GM23248 (cell line): ENCODE results near the gene GFM2. TPM values are rescaled to one million over a fixed set of nuclear protein-coding genes. Genes with fewer than 3 reads are reported as not detected.
"Not testable (repeated sequence)": the region's sequence is repeated elsewhere in the genome, so short reads cannot be mapped to it uniquely, and the experiment has no call there.

Experiments used
- DNase-seq: peaks from one replicate; pipeline ENCODE4 v3.0.0-alpha.2; 2015
- H2AFZ ChIP-seq: fragments of 200-600 bp; sonication (generic); 2 replicates; pipeline ENCODE4 v1.6.1; 2016; ENCODE audit warnings: antibody characterized with exemption
- H3F3A ChIP-seq: fragments of 200-600 bp; sonication (generic); 2 replicates; pipeline ENCODE4 v1.6.1; 2016; ENCODE audit warnings: mild to moderate bottlenecking, antibody characterized with exemption, mixed run types; ENCODE audit not compliant: insufficient read depth
- H3K27ac ChIP-seq: fragments of 200-600 bp; sonication (generic); 2 replicates; pipeline ENCODE4 v1.5.1; 2016; ENCODE audit warnings: mild to moderate bottlenecking
- H3K27me3 ChIP-seq: fragments of 200-600 bp; sonication (generic); replicated peaks from 2 replicates; pipeline ENCODE4 v1.6.1; 2016; ENCODE audit warnings: mild to moderate bottlenecking; ENCODE audit not compliant: insufficient read depth
- H3K36me3 ChIP-seq: fragments of 200-600 bp; sonication (generic); 2 replicates; pipeline ENCODE4 v1.6.1; 2016; ENCODE audit warnings: low read depth, mild to moderate bottlenecking
- H3K4me1 ChIP-seq: fragments of 200-600 bp; sonication (generic); 2 replicates; pipeline ENCODE4 v1.6.1; 2016; ENCODE audit warnings: mild to moderate bottlenecking; ENCODE audit not compliant: insufficient read depth
- H3K4me2 ChIP-seq: fragments of 200-600 bp; sonication (generic); one replicate; pipeline ENCODE4 v1.6.1; 2016; ENCODE audit warnings: mild to moderate bottlenecking; ENCODE audit not compliant: unreplicated experiment
- H3K4me3 ChIP-seq: fragments of 200-600 bp; sonication (generic); 2 replicates; pipeline ENCODE4 v1.5.1; 2016; ENCODE audit warnings: mild to moderate bottlenecking
- H3K79me2 ChIP-seq: fragments of 200-600 bp; sonication (generic); 2 replicates; pipeline ENCODE4 v1.6.1; 2016; ENCODE audit warnings: mild to moderate bottlenecking; ENCODE audit not compliant: insufficient read depth
- H3K9ac ChIP-seq: fragments of 200-600 bp; sonication (generic); 2 replicates; pipeline ENCODE4 v1.6.1; 2016; ENCODE audit warnings: mild to moderate bottlenecking
- H3K9me2 ChIP-seq: fragments of 200-600 bp; sonication (generic); 2 replicates; pipeline ENCODE4 v1.6.1; 2016; ENCODE audit warnings: mixed run types, mild to moderate bottlenecking, moderate library complexity; ENCODE audit not compliant: insufficient read depth
- H3K9me3 ChIP-seq: fragments of 200-600 bp; sonication (generic); one replicate; pipeline ENCODE4 v1.6.1; 2017; ENCODE audit warnings: low read depth
- H4K20me1 ChIP-seq: fragments of 200-600 bp; sonication (generic); 2 replicates; pipeline ENCODE4 v1.6.0; 2016; ENCODE audit not compliant: insufficient read depth
- EZH2 ChIP-seq: fragments of 200-600 bp; sonication (generic); IDR thresholded peaks from 2 replicates; pipeline ENCODE4 v1.6.1; 2018; ENCODE audit warnings: antibody characterized with exemption, mild to moderate bottlenecking; ENCODE audit not compliant: insufficient read depth, poor library complexity, severe bottlenecking
- EZH2phosphoT487 ChIP-seq: fragments of 200-600 bp; sonication (generic); IDR thresholded peaks from 2 replicates; pipeline ENCODE4 v1.6.1; 2018; ENCODE audit warnings: antibody characterized with exemption, moderate library complexity, mild to moderate bottlenecking, low read depth; ENCODE audit not compliant: insufficient read depth
- WGBS, 2 experiments: methylation state at CpG; one replicate each; pipeline ENCODE4 v1.1.6; 2015 to 2017; ENCODE audit warnings: low lambda C conversion rate in 2 of 2, low coverage in 1 of 2; ENCODE audit errors: missing lambda C conversion rate in 2 of 2; 5-methylcytosine and 5-hydroxymethylcytosine counted together
- in situ Hi-C: fragments of 300-500 bp; cut with MboI; formaldehyde crosslinking; loops from 2 replicates; pipeline ENCODE4 v1.15.0; 2020
- polyA plus RNA-seq: library from polyadenylated mRNA; unstranded; fragments of >200 nt; fragmentation: Nextera tagmentation; extraction: Ambion mirVana; gene quantifications from 2 replicates; pipeline ENCODE4 v1.2.1, GENCODE V29; 2016
- total RNA-seq: library from RNA; depleted of rRNA; stranded (reverse); fragments of >200 nt; shearing (Covaris generic); gene quantifications from 2 replicates; pipeline ENCODE4 v1.2.3, GENCODE V29; 2014

GFM2 gene
- total and polyA plus RNA-seq, 2 experiments from 2014 or later = 21.6 to 35.9 TPM

DNA sequence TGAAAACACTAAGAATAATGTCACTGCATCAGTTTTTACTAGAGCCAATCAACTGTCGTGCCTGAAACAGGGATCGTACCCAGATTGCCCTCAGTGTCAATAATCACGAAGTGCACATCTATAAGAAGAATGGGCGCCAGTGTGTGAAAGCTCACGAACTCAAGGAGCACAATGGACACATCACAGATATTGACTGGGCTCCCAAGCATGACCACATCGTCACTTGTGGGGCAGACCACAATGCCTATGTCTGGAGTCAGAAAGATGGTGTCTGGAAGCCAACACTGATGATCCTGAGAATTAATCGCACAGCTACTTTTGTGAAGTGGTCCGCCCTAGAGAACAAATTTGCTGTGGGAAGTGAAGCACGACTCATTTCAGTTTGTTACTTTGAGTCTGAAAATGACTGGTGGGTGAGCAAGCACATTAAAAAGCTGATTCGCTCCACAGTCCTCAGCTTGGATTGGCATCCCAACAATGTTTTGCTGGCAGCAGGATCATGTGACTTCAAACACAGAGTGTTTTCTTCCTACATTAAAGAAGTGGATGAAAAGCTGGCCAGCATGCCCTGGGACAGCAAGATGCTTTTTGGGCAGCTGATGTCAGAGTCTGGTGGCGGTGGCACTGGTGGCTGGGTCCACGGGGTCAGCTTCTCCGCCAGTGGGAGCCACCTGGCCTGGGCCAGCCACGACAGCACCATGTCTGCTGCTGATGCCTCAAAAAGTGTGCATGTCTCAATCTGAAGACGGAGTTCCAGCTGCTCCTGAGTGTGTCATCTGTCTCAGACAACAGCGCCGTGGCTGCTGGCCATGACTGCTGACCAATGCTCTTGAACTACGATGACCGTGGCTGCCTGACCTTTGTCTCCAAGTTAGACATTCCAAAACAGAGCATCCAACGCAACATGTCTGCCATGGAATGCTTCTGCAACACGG lies 32.3 kb upstream of the GFM2 start:
- no peak overlapping the region for H2AFZ ChIP-seq
- whole genome bisulfite sequencing, 2 experiments = 85 to 91% methylated on average over 20 to 21 of the region's 21 CpGs
- no peaks in the 10 kb centered on the region for H3K36me3 ChIP-seq
- no peak overlapping the region for H3K4me2 ChIP-seq
- no peak overlapping the region for H3K4me3 ChIP-seq
- no peaks in the 10 kb centered on the region for H3K9me3 ChIP-seq
- no peaks in the 10 kb centered on the region for H4K20me1 ChIP-seq
- in situ Hi-C loops = no loop called here
- peak; percentile 28 for DNase-seq
- no peak overlapping the region for H3K9ac ChIP-seq
- no peaks in the 10 kb centered on the region for H3F3A ChIP-seq
- H3K9me2 ChIP-seq = no peaks in the 10 kb centered on the region
- no peaks in the 10 kb centered on the region for H3K79me2 ChIP-seq
- no peak overlapping the region for H3K27ac ChIP-seq
- no peaks in the 10 kb centered on the region for H3K4me1 ChIP-seq
- no peaks in the 10 kb centered on the region for H3K27me3 ChIP-seq
- TF ChIP-seq EZH2 (no peak), EZH2phosphoT487 (no peak)

DNA sequence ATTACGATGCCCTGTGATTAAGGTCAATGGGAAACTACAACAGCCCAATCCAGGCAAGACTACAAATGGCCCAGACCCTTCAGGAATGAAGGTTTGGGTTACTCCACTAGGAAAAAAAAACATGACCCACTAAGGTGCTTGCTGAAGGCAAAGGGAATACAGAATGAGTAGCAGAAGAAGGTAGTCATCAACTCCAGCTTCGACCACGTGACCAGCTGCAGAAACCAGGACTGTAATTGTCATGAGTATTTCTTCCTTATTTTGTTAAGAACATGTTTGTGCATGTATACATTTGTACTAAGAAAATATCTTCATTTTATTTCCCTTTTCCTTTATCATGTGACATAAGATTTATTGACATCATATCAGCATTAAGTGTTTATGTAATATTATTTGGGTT lies 24.8 kb upstream of the GFM2 start:
- DNase-seq, H2AFZ ChIP-seq, in situ Hi-C loops, H4K20me1 ChIP-seq, H3K9me2 ChIP-seq, H3K27me3 ChIP-seq, H3K4me3 ChIP-seq, H3F3A ChIP-seq, H3K27ac ChIP-seq, H3K4me1 ChIP-seq, H3K4me2 ChIP-seq, H3K79me2 ChIP-seq, H3K36me3 ChIP-seq, H3K9ac ChIP-seq, H3K9me3 ChIP-seq: not testable (repeated sequence)
- 58 to 62% methylated on average over 3 of the region's 3 CpGs for WGBS, 2 experiments

GRCh38 chr5:74787424-74787823 lies 20.5 kb upstream of the GFM2 start:
- WGBS, 2 experiments = 74 to 79% methylated on average over 6 of the region's 6 CpGs
- Histone ChIP-seq H3K36me3 (no peaks in the 10 kb centered on the region), H3K27me3 (no peaks in the 10 kb centered on the region), H3K4me1 (no peaks in the 10 kb centered on the region), H3K4me3 (no peak overlapping the region), H3K9me2 (no peaks in the 10 kb centered on the region), H4K20me1 (no peaks in the 10 kb centered on the region), H3K9me3 (no peaks in the 10 kb centered on the region), H3K27ac (no peak overlapping the region), H3F3A (no peaks in the 10 kb centered on the region), H3K79me2 (no peaks in the 10 kb centered on the region), H3K4me2 (no peak overlapping the region), H3K9ac (no peak overlapping the region), H2AFZ (no peak overlapping the region)
- DNase-seq = no peak
- in situ Hi-C loops = no loop called here
- TF ChIP-seq EZH2phosphoT487 (no peak), EZH2 (no peak)

DNA sequence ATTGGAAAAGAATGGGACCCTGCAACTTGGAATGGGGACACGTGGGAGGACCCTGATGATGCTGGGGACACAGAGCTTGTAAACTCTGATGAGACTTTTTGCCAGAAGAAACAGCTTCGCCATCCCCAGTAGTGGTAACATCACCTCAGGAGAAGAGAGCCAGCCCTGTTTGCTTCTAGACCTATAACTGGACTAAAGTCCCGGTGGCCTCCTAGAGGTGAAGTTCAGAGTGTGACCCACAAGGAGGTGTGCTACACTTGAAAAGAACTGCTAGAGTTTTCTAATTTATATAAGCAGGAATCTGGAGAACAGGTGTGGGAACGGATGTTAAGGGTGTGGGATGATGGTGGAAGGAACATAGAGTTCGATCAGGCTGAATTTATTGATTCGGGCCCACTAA lies 19.9 kb upstream of the GFM2 start:
- Histone ChIP-seq H3K27ac (no peak overlapping the region), H3F3A (no peaks in the 10 kb centered on the region), H3K27me3 (no peaks in the 10 kb centered on the region), H3K9ac (no peak overlapping the region), H3K9me3 (no peaks in the 10 kb centered on the region), H4K20me1 (no peaks in the 10 kb centered on the region), H2AFZ (no peak overlapping the region), H3K4me1 (no peaks in the 10 kb centered on the region), H3K36me3 (no peaks in the 10 kb centered on the region), H3K9me2 (no peaks in the 10 kb centered on the region), H3K4me3 (no peak overlapping the region), H3K79me2 (no peaks in the 10 kb centered on the region), H3K4me2 (no peak overlapping the region)
- 66 to 73% methylated on average over 6 of the region's 6 CpGs for WGBS, 2 experiments
- in situ Hi-C loops = no loop called here
- DNase-seq = no peak
- TF ChIP-seq EZH2 (no peak), EZH2phosphoT487 (no peak)

- no peaks in the 10 kb centered on the region for H4K20me1 ChIP-seq
- no peaks in the 10 kb centered on the region for H3K4me1 ChIP-seq
- peaks cover 17% of the 10 kb centered on the region for H3F3A ChIP-seq
- no peak overlapping the region for H2AFZ ChIP-seq
- no peak for DNase-seq
- no peaks in the 10 kb centered on the region for H3K9me2 ChIP-seq
- peaks cover 31% of the 10 kb centered on the region for H3K36me3 ChIP-seq
- 71 to 79% methylated on average over 2 of the region's 2 CpGs for WGBS, 2 experiments
- H3K79me2 ChIP-seq = no peaks in the 10 kb centered on the region
- H3K27me3 ChIP-seq = no peaks in the 10 kb centered on the region
- in situ Hi-C loops = no loop called here
- no peak overlapping the region for H3K27ac ChIP-seq
- H3K4me3 ChIP-seq = no peak overlapping the region
- H3K9me3 ChIP-seq = no peaks in the 10 kb centered on the region
- H3K4me2 ChIP-seq = no peak overlapping the region
- H3K9ac ChIP-seq = no peak overlapping the region
- no peak for TF ChIP-seq EZH2phosphoT487
Measured at GRCh38 chr5:74778609-74779008, 11.7 kb upstream of the GFM2 start.
